ENCODE results near the gene MEX3A.

Gene MEX3A

GRCh38 chr1:156112276-156113137, 30.2 kb upstream of the MEX3A start:
- TF ChIP-seq CTCF (IDR thresholded peaks at IDR 0.05; ENCODE audit: low read depth, low read length) = no peak
- H3K4me3 ChIP-seq (ENCODE audit: low read depth, low read length) = no peak overlapping the region
- DNase-seq (ENCODE audit: low read depth, low spot score) = no peak
- in situ Hi-C loops (cut with HindIII; ENCODE audit: low sequenced_read_pairs) = no loop called here

DNA sequence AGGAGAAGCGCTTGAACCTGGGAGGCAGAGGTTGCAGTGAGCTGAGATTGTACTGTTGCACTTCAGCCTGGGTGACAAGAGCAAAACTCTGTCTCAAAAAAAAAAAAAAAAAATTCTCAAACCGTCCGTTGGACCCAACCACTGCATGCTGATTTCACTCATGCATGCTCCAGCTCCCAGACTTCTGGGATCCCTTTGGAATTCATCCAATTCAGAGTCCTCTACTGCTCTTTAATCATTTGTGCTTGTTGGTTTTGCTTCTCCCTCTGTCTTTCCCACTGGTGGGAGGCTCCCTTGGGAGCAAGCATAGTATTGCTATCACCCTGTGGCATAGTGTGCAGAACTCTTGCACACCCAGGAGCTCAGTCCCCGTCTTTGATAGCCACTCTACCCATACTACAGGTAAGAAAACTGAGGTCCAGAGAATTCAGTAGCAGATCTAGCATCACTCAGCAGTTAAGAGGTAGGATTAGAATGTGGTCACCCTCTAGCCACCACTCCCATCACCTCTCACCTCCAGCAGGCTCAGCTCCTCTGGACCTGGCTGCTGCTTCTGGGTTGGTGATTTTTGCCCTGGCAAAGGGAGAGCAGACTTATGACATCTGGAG, 29.2 kb upstream of the MEX3A start:
- in situ Hi-C loops (cut with HindIII; ENCODE audit: low sequenced_read_pairs) = no loop called here
- no peak for TF ChIP-seq CTCF (IDR thresholded peaks at IDR 0.05; ENCODE audit: low read depth, low read length)
- H3K4me3 ChIP-seq (ENCODE audit: low read depth, low read length) = no peak overlapping the region
- no peak for DNase-seq (ENCODE audit: low read depth, low spot score)

DNA sequence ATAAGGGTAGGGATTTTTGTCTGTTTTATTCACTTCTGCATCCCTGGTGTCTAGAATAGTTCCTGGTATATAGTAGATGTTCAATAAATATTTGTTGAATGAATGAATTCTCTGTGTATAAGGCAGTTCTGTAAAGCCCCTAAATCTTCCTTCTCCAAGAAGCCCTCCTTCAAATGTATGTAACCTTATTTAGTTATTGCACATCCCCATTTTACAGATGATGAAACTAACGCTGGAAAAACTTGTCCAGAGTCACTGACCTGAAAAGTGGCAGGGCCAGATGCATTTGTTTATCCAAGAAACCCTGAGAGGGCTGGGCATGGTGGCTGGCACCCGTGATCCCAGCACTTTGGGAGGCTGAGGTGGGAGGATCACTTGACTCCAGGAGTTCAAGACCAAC, 28.0 kb upstream of the MEX3A start:
- no peak overlapping the region for H3K4me3 ChIP-seq (ENCODE audit: low read depth, low read length)
- DNase-seq (ENCODE audit: low read depth, low spot score) = no peak
- in situ Hi-C loops (cut with HindIII; ENCODE audit: low sequenced_read_pairs) = no loop called here
- TF ChIP-seq CTCF (IDR thresholded peaks at IDR 0.05; ENCODE audit: low read depth, low read length) = no peak

DNA sequence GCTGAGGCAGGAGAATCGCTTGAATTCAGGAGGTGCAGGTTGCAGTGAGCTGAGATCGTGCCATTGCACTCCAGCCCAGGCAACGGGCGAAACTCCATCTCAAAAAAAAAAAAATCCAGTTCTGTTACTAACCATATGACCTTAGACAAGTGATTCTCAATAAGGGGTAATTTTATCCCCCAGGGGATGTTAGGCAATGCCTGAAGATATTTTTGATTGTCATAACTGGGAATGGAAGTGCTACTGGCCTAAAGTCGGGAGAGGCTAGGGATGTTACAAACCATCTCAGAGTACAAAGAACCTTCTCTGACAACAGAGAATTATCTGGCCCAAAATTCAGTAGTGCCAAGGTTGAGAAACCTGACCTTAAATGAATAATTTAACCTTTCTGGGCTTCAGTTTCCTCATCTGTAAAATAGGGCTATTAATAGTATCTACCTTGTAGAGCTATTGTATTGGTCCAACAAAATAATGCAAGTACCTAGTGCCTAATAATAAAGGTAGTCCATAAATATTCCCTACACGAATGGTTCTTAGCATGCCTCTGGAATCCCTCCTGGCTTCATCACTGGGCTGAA, 26.5 kb upstream of the MEX3A start:
- TF ChIP-seq CTCF (IDR thresholded peaks at IDR 0.05; ENCODE audit: low read depth, low read length) = no peak
- no peak overlapping the region for H3K4me3 ChIP-seq (ENCODE audit: low read depth, low read length)
- DNase-seq (ENCODE audit: low read depth, low spot score) = no peak
- in situ Hi-C loops (cut with HindIII; ENCODE audit: low sequenced_read_pairs) = no loop called here

- no peak overlapping the region for H3K4me3 ChIP-seq (ENCODE audit: low read depth, low read length)
- in situ Hi-C loops (cut with HindIII; ENCODE audit: low sequenced_read_pairs) = no loop called here
- no peak for TF ChIP-seq CTCF (IDR thresholded peaks at IDR 0.05; ENCODE audit: low read depth, low read length)
- no peak for DNase-seq (ENCODE audit: low read depth, low spot score)
Observed at GRCh38 chr1:156108057-156108456, 25.8 kb upstream of the MEX3A start.

DNA sequence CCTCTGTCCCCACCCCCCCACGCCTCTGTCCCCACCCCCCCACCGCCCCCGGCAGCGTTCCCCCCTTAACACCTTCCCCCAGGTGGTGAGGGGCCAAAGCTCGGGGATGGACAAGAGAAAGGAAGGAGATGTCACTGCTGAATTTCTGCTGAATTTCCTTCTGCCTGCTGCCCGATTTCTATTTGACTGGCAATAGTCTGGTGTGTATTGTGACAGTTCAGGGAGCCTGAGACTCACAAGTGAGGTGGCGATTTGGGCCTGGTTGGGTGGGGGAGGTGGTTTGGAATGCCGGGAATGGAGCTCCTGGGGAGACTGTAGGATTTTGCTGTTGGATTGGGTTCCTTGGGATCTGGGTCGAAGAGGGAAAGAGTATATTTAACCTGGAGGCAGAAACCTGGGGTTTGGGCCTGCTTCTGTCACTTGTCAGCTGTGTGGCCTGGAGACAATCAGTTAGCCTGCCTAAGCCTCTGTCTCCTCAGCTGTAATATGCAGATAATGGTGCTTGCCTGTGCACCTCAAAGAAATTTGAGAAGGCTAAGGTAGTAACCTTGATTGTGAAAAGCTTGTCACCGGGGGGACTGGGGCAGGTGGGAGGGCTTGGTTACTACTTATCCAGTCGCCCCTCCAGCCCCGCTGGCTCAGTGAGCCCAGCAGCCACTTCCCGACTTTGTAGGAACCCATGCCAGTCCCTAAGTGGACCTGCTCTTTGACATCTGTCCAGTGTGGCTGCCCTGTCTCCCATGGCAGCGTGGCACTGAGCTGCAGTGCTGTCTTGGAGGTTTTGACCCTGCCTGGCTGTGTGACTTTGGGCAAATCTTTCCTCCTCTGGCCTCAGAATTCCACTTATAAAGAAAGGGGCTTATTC, 24.6 kb upstream of the MEX3A start:
- H3K4me3 ChIP-seq (ENCODE audit: low read depth, low read length) = no peak overlapping the region
- DNase-seq (ENCODE audit: low read depth, low spot score) = no peak
- in situ Hi-C loops (cut with HindIII; ENCODE audit: low sequenced_read_pairs) = no loop called here
- no peak for TF ChIP-seq CTCF (IDR thresholded peaks at IDR 0.05; ENCODE audit: low read depth, low read length)
